ENCODE measurements around the gene CDH13.
"Not testable (repeated sequence)": the region's sequence is repeated elsewhere in the genome, so short reads cannot be mapped to it uniquely, and the experiment has no call there.

Gene CDH13

DNA sequence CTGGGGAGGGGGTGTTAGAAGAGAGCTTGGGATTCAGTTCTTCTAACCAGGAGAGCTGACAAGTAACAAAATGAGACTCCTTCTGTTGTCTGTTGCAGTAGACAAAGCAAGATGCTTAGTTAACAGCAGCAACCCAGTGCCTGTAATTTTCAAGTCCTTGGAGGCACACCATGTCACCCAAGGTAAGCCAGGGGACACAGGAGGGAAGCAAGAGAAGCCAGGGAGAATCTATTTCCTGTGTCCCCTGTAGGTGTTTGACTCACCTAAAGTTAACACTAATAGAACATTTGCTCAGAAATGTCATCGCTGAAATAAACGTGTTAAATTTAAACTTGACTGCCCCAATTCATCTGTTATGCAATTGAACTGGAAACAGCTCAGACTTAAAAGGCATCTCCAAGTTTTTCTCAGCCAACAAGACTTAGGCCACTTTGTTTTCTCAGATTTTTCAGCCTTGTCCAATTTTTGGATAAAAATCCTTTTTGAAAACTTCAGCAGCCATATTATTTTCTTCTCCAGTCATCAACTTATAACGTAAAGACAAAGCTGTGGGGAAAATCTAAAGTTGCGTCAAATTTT, 257.6 kb downstream of the CDH13 start:
- DNase-seq (ENCODE audit: low read depth in 2 of 2) = no peak

DNA sequence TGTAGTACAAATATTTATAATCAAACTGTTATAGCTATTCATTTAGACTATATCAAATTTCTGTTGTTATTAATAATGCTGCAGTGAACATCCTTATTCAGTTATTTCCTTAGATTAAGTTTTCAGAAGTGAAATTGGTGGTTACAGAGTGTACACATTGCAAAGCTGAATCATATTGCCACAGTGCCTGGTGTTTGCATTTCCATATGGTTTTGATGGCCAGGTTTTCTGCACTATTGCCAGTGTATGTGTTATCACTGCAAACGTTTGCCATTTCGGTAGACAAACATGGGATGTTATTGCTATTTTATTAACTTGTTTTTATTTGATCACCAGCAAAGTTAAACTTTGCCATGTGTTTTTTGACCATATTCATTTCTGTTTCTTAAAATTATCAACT, 259.4 kb downstream of the CDH13 start:
- DNase-seq (ENCODE audit: low read depth in 2 of 2) = no peak

DNA sequence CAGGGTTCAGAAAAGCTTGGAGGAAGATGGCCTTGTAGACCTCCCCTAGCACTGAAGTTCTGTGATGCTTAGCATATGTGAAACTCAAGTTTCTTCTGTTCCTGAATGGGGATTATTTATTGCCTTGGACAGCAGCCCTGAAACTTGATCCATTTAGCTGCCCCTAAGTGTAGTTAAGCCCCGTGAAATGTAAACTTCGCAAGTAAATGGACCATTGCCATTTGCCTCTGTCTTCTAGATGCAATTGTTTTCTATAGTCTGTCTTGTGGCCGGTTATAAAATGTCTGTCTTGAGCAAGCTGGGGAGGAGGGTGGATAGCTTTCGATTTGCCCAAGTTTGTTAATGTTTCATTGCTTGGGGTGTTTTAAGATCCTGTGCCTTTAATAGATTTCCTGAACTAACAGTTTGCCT, 261.8 kb downstream of the CDH13 start:
- no peak for DNase-seq (ENCODE audit: low read depth in 2 of 2)

DNA sequence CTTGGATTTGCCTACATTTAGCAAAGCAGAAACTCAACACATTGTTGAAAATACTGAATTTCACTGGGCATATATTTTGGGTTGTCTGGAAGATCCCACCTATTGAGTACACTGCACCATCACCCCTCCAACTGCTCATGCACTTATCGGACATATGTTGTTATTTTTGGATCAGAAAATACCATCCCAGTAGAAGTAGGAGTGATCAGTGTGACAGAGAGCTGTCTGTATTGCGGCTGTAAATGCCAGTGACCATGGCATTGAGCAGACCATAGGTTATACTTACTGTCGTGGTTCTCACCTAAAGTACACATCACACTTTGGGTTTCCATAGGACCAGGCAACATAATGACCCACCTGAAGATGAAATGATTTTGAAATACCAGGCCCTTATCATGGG, 264.7 kb downstream of the CDH13 start:
- no peak for DNase-seq (ENCODE audit: low read depth in 2 of 2)

DNA sequence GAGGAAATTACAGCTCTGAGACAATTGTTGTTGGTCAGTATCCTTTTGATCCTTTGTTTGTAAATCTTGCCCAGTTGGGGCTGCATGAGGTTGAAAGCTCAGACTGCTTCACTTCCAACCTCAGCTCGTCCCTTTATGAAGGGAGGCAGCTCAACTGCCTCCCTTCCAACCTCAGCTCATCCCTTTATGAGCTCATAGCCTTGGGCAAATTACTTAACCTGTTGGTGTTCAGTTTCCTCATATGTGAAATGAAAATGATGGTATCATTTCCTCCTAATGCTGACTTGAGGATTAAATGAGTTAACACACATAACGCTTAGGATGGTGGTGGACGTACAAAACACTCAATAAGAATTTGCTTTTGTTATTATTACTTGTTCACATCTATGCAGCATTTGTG, 265.1 kb downstream of the CDH13 start:
- DNase-seq (ENCODE audit: low read depth in 2 of 2) = no peak

DNA sequence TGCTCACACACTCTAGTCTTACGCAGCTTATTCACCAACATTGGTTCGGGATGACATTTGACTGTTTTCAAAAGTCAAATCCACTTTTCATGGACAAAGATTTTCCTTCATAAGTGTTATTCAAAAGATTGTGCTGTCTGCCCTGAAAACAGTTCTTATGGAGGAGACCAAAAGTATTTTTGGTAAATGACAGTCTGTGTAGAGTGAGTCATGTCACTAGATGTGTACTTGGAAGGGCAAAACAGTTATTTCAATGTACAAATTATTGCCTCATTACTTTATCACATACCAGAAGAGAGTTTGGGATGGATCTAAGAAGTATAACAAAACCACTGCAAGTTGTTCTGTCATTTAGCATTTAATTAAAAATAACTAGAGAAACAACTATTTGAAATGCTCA, 265.6 kb downstream of the CDH13 start:
- DNase-seq (ENCODE audit: low read depth in 2 of 2) = no peak

DNA sequence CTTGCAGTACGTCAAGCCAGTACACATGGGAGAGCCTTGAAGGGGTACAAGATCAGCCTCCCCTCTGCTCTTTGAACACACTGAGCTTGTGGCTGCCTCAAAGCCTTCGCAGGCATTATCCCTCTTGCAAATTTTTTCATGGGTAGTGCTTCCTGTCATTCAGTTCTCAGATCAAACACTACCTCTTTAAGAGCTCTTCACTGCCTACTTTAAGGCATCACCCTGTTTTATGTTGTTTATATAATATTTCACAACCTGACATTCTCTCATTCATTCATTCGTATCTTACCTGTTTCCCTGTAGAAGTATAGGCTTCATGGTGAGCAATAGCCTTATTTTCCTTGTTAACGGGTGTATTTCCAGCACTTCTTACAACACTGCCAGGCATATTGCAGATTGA, 269.1 kb downstream of the CDH13 start:
- DNase-seq (ENCODE audit: low read depth in 2 of 2) = no peak

DNA sequence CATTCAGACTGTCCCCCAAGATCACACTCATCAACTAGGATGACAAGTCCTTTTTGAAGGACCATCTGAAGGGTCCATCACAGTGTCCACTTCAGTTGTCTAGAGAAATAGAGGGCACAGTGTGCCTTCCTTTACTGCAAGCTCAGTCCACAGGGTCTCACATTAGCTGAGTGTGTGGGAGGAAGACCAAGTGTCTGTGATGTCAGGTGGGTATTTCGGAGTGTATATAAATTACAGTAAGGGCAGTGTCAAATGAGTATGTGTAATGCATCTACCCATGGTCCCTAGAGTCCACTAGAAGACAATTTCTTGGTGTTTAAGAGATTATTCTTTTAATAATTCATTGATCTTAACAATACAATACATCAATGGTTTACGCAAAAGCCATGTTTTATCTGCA, 272.2 kb downstream of the CDH13 start:
- no peak for DNase-seq (ENCODE audit: low read depth in 2 of 2)

DNA sequence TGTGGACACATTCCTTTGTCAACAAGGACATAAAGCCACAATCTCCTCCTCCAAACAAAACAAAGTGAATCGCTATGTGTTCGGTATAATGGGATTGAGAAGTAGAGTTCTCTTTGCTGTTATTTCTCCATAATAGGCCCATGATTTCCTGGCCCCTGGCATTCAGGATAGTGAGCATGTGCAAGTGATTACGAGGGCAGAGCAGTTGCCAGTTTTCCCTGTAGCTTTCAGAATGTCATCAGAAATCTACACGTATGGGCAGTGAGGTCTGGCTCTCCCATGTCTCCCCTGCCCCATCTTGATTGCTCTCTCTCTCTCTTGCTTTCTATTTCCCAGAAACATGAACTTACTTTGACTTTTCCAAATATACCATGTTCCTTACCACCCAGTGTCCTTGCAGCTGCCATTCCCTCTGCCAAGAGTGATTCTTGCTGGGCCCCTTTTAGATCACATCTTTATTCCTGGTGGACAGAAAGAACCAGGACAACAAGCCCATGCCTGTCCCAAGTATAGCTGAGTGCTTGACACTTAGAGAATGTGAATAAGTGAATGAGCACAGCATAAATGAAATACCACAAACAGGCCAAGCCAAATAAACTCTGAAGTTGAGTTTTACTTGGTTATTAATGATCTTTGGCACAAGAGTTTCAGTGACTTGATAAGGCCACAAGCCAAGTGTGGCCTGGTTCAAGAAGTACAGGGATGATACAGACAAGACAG, 273.1 kb downstream of the CDH13 start:
- DNase-seq (ENCODE audit: low read depth in 2 of 2) = no peak

DNA sequence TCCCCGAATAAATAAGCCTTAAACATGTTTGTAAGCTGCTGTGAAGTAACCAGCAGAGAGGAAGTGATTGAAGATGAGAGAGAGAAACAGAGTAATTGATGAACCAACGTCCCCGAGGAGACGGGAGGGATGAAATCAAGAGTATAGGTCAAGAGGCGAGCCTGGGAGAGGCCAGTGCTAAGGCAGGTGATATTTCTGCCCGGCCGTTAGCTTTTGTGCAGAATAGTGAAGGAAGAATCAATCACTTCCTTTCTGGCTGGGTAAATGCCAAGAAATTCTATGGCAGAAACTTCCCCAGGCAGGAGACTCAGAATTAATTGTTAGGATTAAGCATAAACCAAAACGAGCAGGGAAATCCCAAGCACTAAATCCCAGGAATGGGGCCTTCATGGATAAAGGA, 273.8 kb downstream of the CDH13 start:
- DNase-seq (ENCODE audit: low read depth in 2 of 2) = no peak

DNA sequence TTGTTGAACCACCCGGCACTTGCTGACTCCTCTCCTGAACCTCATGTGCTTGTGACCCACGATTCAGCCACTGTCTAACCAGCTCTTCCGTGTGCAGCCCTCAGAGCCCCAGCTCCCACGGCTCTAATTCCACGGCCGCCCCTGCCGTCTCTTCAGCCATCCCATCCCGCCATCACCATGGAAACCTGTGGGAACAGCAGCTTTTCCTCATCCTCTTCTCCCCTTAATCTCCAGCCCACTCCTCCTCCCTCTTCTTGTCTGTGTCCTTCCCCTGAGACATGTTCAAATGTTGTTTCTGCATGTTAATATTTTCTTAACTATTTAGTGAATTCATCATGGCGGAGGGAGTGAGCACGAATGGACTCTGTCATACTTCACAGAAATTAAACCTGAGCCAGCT, 285.2 kb downstream of the CDH13 start:
- no peak for DNase-seq (ENCODE audit: low read depth in 2 of 2)

DNA sequence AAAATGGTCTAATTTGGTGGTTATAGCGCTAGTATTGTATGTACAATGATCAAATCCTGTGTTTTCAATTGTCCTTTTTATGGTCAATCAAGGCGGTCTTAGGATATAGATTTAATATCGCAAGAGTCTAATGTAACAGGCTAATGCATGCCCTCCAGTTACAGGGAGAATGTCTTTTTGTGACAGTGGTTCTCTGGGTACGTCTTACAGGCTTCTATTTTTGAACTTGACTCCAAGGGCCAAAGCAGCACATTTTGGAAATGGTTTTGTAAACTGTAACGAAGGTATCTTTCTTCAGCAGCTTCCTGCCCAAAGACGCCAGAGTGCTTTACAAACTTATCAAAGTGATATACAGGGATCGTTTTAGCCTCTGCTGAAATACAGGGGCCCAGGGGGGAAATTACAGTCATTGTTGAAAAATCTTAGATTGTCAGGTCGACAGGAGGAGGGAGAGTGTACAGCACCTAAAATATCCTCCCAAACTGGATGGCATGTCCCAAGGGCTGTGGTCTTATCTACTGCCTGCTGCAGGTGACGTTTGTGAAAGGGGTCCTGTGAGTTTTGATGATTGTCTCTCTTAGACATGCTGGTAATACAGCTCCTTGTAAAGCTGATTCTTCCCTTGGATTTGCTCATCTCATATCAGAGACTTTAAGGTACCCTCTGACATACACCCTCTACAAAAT, 288.5 kb downstream of the CDH13 start:
- DNase-seq (ENCODE audit: low read depth in 2 of 2) = no peak

DNA sequence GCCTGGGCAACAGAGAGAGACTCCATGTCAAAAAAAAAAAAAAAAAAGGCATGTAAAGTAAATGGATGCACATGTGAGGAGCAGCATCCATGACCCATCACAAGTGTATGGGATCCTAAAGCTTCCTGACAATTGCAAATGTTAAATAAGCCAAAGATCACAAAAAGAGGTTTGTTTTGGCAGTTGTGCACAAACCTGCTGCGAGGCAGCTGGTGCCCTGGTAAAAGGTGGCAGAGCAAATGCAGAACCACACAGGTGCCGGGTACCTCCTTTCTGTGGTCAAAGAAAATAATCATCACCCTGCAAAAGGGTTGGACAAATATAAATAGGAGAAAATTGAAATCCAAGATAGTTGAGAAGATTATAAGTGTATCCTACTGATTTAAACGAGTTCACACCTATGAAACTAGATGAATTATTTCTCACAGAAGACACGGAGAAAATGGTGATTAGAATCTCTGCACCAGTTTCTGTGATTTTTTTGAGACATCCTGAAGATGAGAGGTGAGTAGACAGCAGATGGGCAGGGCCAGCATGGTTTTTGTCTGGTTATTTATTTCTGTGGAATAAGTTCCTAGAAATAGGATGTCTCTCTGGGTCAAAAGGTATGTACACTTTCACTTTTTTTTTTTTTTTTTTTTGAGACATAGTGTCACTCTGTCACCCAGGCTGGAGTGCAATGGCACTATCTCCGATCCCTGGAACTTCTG, 291.3 kb downstream of the CDH13 start:
- no peak for DNase-seq (ENCODE audit: low read depth in 2 of 2)

DNA sequence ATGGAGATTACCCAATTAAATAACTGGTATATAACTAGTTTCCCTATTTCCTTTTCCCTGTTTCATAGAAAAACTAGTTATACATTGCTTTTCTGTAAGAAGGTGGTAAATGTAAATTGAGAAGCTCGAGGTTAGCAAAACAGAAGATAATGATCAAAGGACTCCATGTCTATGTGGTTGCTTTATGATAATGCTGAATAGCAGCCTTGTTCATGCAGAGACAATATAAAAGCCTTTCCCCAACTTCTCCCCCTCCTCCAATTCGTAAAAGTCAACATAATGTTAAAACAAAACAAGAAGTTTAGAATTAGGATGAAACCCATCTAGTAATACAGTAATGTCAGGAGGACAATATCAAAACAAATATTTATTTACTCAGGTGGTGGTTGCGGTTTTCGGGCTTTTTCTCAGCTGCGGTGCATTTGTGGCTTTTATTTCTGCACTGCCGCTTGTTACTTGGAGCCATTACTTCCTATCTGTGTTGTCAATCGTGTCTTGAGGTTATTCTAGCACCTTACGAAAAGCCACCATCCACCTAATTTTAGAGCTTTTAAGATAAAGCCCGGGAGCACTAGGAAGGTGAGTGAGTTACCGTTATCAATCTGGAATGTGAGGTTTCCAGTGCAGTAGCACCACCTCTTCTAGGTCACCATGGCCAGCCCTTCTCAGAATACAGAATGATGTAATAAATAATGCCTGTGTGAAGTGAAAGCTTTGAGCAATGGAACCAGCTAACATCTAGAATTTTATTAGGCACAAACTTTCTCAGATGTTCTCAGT, 297.5 kb downstream of the CDH13 start:
- no peak for DNase-seq (ENCODE audit: low read depth in 2 of 2)

DNA sequence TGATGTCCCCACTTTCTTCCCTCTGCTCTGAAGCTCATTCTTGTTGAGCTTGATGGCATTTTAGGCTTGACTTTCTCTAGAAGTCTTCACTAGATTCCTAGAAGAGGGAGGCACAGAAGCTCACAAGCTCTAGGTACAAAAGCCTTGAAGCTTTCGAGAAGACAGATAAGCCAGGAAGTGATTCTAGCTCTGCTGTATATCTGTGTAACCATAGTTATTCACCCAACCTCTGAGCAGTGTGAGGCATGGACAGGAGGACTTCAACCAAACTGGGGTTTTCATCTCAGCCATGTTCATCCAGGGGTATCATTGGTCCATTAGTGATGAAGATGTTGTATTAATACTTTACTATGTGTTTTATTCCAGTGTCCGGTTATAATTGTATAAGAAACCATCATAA, 299.7 kb downstream of the CDH13 start:
- no peak for DNase-seq (ENCODE audit: low read depth in 2 of 2)

DNA sequence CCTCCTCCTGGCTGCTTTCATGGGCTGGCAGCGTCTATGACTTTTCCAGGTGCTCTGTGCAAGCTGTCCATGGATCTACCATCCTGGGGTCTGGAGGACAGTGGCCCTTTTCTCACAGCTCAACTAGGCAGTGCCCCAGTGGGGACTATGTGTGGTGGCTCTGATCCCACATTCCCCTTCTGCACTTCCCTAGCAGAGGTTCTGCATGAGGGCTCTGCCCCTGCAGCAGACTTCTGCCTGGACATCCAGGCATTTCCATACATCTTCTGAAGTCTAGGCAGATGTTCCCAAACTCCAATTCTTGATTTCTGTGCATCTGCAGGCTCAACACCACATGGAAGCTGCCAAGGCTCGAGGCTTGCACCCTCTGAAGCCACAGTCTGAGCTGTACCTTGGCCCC, 307.2 kb downstream of the CDH13 start:
- DNase-seq (ENCODE audit: low read depth in 2 of 2) = not testable (repeated sequence)

DNA sequence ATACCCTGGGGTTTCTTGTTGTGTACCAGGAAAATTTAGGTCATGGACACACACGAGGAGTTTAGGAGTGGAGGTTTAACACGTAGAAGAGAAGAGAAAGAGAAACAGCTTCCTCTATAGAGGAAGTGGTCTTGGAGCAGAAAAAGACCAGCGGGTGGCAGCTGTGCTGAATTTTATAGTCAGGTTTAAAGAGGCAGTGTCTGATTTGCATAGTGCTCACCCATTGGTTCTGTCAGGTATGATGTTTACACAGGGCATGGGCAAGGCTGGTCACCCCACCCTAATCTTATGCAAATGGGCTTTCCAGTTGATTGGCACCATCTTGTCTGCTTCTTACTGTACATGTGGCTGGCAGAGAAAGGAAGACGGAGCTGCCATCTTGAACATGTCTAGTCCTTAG, 309.0 kb downstream of the CDH13 start:
- no peak for DNase-seq (ENCODE audit: low read depth in 2 of 2)

DNA sequence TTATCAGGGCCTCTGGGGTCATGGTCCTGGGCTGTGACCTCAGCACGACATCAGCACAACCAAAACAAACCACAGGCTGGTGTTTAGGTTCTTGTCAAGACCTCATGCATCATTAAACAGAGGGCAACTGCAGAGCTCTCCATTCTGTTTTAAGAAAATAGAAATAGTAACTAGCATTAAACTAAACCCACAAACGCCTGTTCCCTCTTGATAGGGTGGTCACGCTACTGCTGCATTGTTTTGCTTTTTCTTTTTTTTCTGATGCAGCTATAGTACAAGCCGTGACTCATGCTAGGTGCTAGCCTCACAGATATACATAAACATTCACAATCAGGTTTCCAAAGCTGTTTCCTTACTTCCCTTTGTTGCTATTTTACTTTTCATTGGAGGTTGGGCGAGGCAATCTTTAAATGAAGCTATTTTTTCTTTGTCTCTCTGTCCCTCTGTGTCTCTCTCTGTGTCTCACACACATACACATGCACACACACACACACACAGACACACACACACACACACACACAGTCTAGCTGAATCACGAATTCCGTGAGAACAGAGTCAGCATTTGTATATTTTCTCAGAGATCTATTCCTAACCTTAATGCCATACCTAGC, 310.3 kb downstream of the CDH13 start:
- no peak for DNase-seq (ENCODE audit: low read depth in 2 of 2)

DNA sequence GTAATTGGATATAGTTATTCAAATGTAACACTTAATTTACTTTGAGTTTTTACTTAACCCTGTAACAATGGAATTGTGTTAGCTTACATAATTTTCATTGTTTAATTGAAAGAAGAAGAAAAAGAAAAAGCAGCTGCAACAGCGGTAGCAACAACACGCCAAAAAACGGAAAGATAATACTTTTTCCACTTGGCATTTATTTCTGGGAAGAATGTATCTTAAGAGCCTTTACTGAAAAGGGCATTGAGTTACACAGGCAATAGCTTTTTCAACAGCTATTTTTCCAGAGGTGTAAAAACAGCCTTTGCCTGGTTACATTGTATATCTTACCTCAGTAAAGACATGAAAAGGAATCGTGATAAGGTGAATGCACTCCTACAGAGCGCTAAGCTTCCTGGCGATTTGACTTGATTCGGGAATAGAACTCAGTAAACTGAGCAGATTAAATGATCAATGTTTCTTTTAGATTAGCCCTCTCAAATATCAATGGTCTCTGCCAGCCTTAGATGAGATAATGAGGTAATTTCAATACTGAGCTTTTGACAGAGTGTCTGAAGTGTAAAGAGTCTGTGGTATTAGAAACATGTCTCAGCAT, 311.3 kb downstream of the CDH13 start:
- DNase-seq (ENCODE audit: low read depth in 2 of 2) = no peak

DNA sequence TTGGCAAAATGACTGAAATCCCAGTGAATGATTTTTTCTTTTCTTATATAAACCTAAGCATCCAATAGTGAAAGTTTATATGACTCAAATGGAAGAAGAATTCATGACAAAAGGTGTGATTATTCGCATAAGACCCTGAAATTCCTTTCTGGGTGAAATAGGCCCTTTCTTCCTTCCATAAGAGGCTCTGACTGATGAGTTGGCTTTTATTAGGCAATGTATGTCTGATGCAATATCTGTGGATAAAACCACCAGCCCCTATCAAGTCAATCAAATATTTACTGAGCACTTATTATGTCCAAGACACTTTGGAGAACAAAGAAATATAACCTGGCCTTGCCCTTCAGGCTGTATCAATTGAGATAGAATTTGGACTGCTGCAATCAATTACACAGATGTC, 316.6 kb downstream of the CDH13 start:
- DNase-seq (ENCODE audit: low read depth in 2 of 2) = no peak

Data from stimulated activated CD4-positive, alpha-beta T cell treated with anti-CD3 and anti-CD28 coated beads, Interleukin-4, amount 100 ng/mL, for 48 hours (primary cell).